AG04449 (cell line): Measurements from ENCODE around the gene KLHL29.

Experiments
- CTCF ChIA-PET: fragments of 350-600 bp; formaldehyde crosslinking; extraction: SDS; loops from one replicate; lab custom pipeline; 2021; ENCODE audit warnings: antibody characterized with exemption; lab: Yijun Ruan, JAX
- POLR2A ChIA-PET: fragments of 400-600, 350-600 bp; formaldehyde crosslinking; extraction: SDS; loops from one replicate; lab custom pipeline; 2020; ENCODE audit warnings: antibody characterized with exemption, inconsistent platforms; lab: Yijun Ruan, JAX
- DNase-seq: peaks from one replicate; pipeline ENCODE4 v3.0.0-alpha.2; 2010; ENCODE audit warnings: low read depth, low spot score
- H3K4me3 ChIP-seq: 2 replicates; pipeline ENCODE4 v1.5.1; 2011; ENCODE audit warnings: low read depth, mild to moderate bottlenecking, control low read depth, low read length
- TF ChIP-seq, protein P1 (sequence below): IDR thresholded peaks from one replicate; pipeline ENCODE4 v1.5.1; 2011; ENCODE audit warnings: mild to moderate bottlenecking, moderate library complexity, low read length, control low read depth, inconsistent platforms; ENCODE audit not compliant: insufficient read depth; ENCODE audit errors: missing control alignments

The KLHL29 gene

DNA sequence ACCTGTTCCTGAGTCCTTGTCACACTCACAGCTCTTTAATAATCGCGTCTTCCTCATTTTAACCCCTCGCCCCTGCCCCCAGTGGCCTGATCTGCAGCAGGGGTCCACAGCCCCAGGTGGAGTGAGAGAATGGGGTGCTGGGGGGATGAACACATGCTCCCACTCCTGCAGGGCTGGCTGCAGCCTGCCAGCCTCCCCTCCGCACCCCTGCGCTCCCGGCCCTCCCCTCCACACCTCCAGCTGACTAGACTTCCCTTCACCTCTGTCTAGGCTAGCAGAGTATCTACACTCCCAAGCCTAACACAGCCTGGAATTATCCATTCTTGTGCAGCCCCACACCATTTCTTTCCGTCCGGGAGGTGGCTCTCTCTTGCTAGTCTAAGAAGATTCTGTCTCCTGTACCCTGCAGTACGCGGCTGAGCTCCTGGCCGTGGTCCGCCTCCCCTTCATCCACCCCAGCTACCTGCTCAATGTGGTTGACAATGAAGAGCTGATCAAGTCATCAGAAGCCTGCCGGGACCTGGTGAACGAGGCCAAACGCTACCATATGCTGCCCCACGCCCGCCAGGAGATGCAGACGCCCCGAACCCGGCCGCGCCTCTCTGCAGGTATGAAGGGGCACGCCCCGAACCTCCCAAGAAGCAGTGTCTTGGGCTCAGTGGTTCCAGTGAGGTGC is 310.4 kb downstream of the KLHL29 start:
- ChIA-PET CTCF (no interaction called here), POLR2A (no interaction called here)
- H3K4me3 ChIP-seq, result no peak overlapping the region
- DNase-seq, result no peak
- TF ChIP-seq, protein P1, sequence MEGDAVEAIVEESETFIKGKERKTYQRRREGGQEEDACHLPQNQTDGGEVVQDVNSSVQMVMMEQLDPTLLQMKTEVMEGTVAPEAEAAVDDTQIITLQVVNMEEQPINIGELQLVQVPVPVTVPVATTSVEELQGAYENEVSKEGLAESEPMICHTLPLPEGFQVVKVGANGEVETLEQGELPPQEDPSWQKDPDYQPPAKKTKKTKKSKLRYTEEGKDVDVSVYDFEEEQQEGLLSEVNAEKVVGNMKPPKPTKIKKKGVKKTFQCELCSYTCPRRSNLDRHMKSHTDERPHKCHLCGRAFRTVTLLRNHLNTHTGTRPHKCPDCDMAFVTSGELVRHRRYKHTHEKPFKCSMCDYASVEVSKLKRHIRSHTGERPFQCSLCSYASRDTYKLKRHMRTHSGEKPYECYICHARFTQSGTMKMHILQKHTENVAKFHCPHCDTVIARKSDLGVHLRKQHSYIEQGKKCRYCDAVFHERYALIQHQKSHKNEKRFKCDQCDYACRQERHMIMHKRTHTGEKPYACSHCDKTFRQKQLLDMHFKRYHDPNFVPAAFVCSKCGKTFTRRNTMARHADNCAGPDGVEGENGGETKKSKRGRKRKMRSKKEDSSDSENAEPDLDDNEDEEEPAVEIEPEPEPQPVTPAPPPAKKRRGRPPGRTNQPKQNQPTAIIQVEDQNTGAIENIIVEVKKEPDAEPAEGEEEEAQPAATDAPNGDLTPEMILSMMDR, result no peak

DNA sequence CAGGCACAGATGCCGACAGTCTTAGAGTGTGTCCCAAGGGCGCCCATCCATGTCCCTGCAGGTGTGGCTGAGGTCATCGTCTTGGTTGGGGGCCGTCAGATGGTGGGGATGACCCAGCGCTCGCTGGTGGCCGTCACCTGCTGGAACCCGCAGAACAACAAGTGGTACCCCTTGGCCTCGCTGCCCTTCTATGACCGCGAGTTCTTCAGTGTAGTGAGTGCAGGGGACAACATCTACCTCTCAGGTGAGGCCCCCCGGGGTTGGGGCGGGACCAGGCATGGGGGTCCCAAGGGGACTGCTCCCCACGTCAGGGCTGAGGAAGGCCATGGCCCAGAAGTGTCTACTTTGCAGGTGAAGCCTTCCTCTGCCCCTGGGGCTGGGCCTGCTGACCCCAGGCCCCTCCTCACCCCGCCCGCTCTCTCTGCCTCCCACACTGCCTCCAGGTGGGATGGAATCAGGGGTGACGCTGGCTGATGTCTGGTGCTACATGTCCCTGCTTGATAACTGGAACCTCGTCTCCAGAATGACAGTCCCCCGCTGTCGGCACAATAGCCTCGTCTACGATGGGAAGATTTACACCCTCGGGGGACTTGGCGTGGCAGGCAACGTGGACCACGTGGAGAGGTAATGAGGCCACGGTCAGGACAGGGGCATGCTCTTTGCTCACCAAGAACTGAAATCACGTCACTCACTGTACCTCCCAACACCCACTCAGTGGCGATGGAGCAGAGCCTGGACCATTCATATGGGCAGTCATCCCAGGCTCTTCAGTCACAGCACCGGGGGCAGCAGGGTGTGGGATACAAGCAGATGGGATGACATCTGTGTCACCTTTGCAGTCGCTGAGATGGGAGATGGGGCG is 311.1 kb downstream of the KLHL29 start:
- POLR2A ChIA-PET, result no interaction called here
- CTCF ChIA-PET, result no interaction called here
- DNase-seq, result no peak
- no peak overlapping the region for H3K4me3 ChIP-seq
- TF ChIP-seq, protein P1, result no peak

DNA sequence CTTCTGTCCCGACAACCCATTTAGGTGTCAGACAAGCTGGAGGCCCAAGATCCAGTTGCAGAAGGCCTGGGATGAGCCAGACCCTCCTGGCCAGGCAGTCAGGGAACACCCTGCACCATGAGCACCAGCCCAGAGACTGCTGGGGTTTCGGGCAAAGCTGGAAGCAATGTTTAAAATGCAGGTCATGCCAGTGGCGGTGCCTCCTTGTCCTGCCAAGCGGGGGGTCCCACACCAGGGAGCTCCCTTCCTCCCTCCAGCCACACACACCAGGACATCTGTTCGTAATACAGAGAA is 311.7 kb downstream of the KLHL29 start:
- CTCF ChIA-PET, result interaction anchor here (1.1 kb wide), 1 partner anchor 11 kb away, joined by 3 read pairs; no protein-coding TSS in a partner anchor
- TF ChIP-seq, protein P1, result no peak
- POLR2A ChIA-PET, result no interaction called here
- no peak for DNase-seq
- H3K4me3 ChIP-seq, result no peak overlapping the region

DNA sequence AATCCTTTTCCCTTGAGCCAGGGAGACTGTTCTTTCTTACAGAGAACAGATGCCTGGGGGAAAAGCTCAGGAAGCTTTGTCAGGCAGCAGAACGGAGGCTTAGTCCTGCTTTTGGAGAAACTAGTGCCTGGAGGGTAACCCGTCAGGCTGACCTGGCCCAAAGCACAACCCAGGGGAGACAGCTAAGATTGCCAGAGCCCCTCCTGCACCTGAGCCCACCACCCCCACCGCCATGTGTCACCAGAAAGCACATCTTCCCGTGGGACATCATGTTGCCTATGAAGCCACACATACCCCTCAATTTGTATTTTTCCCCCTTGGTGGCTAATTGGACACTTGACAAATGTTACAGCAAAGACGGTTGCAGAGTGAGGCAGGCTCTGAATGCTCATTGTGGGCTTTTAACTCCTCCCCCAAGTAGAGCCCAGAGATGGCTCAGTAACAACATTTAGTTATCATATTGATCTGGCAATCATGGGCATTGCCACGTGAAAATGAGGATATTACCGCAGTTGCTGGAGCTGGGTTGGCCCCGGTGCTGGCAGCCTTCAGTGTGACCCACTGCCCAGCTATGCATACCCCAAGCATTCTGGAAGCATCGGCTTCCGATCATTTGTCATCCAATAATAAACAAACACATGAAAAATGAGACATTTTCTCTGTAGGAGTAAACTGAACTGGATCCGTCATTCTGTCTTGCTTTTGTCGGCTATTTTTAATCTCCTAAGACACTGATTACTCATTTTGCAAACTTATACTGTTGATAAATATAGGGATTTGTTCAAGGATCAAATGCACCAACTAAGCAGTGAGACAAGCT is 312.5 kb downstream of the KLHL29 start:
- POLR2A ChIA-PET, result interaction anchor here (0.6 kb wide), 1 partner anchor 1064 kb away, joined by 3 read pairs; no protein-coding TSS in a partner anchor
- CTCF ChIA-PET, result interaction anchor here (1.1 kb wide), 1 partner anchor 10 kb away, joined by 3 read pairs; no protein-coding TSS in a partner anchor
- TF ChIP-seq, protein P1, result no peak
- DNase-seq, result no peak
- H3K4me3 ChIP-seq, result no peak overlapping the region

DNA sequence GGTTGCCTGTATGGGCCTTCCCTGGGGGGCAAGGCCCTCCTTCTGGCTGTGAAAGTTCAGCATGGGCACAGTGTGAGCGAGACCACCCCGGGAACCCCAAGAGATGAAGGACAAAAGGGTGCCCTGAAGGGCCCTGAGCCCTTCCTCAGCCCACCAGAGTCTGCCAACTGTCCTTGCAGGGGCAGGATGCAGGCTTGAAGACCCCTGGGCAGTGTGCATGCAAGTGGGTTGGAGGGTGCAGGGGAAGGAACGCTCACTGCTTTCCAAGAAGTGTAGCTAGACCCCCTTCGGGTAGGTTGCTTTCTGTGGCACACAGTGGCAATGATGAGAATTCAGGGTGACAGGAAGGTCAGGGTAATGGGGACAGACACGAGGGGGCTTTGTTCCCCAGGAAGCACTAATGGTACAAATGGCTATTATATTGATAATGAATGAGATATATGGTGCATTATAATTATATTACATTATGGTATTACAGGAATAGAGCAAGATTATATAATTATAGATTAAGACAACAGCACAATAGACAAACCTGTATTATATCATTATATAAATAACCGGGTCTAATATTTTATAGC is 313.2 kb downstream of the KLHL29 start:
- no peak for DNase-seq
- ChIA-PET POLR2A (interaction anchor here (0.6 kb wide), 1 partner anchor 1065 kb away, joined by 3 read pairs; no protein-coding TSS in a partner anchor), CTCF (no interaction called here)
- H3K4me3 ChIP-seq, result no peak overlapping the region
- TF ChIP-seq, protein P1, result no peak
